Measurements from ENCODE around the gene IL33. TPM values are rescaled to one million over a fixed set of nuclear protein-coding genes. Genes with fewer than 3 reads are reported as not detected.

IL33 gene
- total RNA-seq, 1 experiment from 2014 or later = not detected

DNA sequence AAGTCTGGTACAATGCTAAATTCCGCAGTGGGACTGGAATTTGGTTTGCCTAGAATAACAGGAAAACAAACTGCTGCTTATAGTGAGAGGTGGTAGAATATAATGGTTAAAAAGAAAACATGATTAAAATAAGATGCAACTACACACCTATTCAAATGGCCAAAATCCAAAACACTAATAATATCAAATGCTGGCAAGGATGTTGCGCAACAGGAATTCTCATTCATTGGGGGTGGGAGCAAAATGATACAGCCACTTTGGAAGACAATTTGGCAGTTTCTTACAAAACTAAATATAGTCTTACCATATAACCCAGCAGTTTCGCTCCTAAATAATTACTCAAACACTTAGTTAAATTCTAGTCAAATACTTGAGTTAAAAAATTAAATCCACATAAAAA lies 61.8 kb downstream of the IL33 start:
- TF ChIP-seq JUND (IDR thresholded peaks at IDR 0.05) (no peak), EZH2 (IDR thresholded peaks at IDR 0.05) (no peak), TCF7L2 (IDR thresholded peaks at IDR 0.05; ENCODE audit: borderline replicate concordance, extremely low read depth, insufficient read depth, insufficient read length) (no peak), ZNF274 (IDR thresholded peaks at IDR 0.05; ENCODE audit: low read depth, low read length) (no peak), SRF (IDR thresholded peaks at IDR 0.05; ENCODE audit: low read depth) (no peak), ZBTB33 (IDR thresholded peaks at IDR 0.05; ENCODE audit: extremely low read depth, insufficient replicate concordance, low read length) (no peak), EGR1 (IDR thresholded peaks at IDR 0.05; ENCODE audit: low read depth) (no peak), SIN3A (IDR thresholded peaks at IDR 0.05; ENCODE audit: low read depth) (no peak), ELF1 (IDR thresholded peaks at IDR 0.05; ENCODE audit: borderline replicate concordance, low read depth) (no peak), CTCF (IDR thresholded peaks at IDR 0.05 in 2 of 3, conservative IDR thresholded peaks at IDR 0.05 in 1 of 3; ENCODE audit: borderline replicate concordance in 1 of 3, insufficient read depth in 1 of 3, low read depth in 2 of 3, low read length in 2 of 3) (no peak), SP1 (IDR thresholded peaks at IDR 0.05; ENCODE audit: low read depth) (no peak), FOSL1 (IDR thresholded peaks at IDR 0.05; ENCODE audit: low read depth) (no peak), ZFX (IDR thresholded peaks at IDR 0.05) (no peak), YY1 (IDR thresholded peaks at IDR 0.05; ENCODE audit: extremely low read depth, insufficient replicate concordance, low read depth, low read length) (no peak)
- TF ChIP-seq, protein P1, sequence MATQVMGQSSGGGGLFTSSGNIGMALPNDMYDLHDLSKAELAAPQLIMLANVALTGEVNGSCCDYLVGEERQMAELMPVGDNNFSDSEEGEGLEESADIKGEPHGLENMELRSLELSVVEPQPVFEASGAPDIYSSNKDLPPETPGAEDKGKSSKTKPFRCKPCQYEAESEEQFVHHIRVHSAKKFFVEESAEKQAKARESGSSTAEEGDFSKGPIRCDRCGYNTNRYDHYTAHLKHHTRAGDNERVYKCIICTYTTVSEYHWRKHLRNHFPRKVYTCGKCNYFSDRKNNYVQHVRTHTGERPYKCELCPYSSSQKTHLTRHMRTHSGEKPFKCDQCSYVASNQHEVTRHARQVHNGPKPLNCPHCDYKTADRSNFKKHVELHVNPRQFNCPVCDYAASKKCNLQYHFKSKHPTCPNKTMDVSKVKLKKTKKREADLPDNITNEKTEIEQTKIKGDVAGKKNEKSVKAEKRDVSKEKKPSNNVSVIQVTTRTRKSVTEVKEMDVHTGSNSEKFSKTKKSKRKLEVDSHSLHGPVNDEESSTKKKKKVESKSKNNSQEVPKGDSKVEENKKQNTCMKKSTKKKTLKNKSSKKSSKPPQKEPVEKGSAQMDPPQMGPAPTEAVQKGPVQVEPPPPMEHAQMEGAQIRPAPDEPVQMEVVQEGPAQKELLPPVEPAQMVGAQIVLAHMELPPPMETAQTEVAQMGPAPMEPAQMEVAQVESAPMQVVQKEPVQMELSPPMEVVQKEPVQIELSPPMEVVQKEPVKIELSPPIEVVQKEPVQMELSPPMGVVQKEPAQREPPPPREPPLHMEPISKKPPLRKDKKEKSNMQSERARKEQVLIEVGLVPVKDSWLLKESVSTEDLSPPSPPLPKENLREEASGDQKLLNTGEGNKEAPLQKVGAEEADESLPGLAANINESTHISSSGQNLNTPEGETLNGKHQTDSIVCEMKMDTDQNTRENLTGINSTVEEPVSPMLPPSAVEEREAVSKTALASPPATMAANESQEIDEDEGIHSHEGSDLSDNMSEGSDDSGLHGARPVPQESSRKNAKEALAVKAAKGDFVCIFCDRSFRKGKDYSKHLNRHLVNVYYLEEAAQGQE (IDR thresholded peaks at IDR 0.05; ENCODE audit: low read depth) = no peak
- TF ChIP-seq, protein P2, sequence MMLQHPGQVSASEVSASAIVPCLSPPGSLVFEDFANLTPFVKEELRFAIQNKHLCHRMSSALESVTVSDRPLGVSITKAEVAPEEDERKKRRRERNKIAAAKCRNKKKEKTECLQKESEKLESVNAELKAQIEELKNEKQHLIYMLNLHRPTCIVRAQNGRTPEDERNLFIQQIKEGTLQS (IDR thresholded peaks at IDR 0.05) = no peak
- Histone ChIP-seq H3K4me2 (ENCODE audit: low read length) (no peak overlapping the region), H3K9ac (ENCODE audit: low read length) (no peak overlapping the region), H3K9me3 (ENCODE audit: control insufficient read depth in 1 of 2, insufficient read depth in 1 of 2, low read depth in 1 of 2, low read length in 2 of 2) (no peaks in the 10 kb centered on the region), H3K79me2 (ENCODE audit: insufficient read depth, low read length) (no peaks in the 10 kb centered on the region), H3K9me2 (ENCODE audit: insufficient read depth) (no peaks in the 10 kb centered on the region), H3K27ac (ENCODE audit: low read depth, low read length) (no peak overlapping the region), H3K4me1 (ENCODE audit: control insufficient read depth in 1 of 2, insufficient read depth in 2 of 2, low read length in 2 of 2) (no peaks in the 10 kb centered on the region), H3K4me3 (replicated peaks in 1 of 2; ENCODE audit: low read depth in 1 of 2, low read length in 2 of 2) (no peak overlapping the region), H2AFZ (ENCODE audit: low read depth, low read length, poor library complexity, severe bottlenecking) (no peak overlapping the region), H3K36me3 (ENCODE audit: control insufficient read depth in 1 of 2, insufficient read depth in 2 of 2, low read length in 2 of 2) (no peaks in the 10 kb centered on the region), H3K27me3 (ENCODE audit: insufficient read depth, low read length) (no peaks in the 10 kb centered on the region), H4K20me1 (ENCODE audit: insufficient read depth) (no peaks in the 10 kb centered on the region; the same call in 1 of the 2 replicates)
- DNase-seq (ENCODE audit: low read depth, low spot score) (no peak), ATAC-seq (no peak)
- no TSS peak for BruUV-seq (replicated peaks)
- CTCF ChIA-PET = interaction anchor here (1.1 kb wide), 1 partner anchor 29 kb away, joined by 3 read pairs; no protein-coding TSS in a partner anchor
- intact Hi-C loops (cut with micrococcal nuclease) = no loop called here
- POLR2A ChIA-PET = no interaction called here
- RAD21 ChIA-PET (ENCODE audit: low non-redundant PET in 1 of 2, low total read pairs in 2 of 2, uncharacterized antibody in 2 of 2, unreplicated experiment in 2 of 2) = no interaction called here

Data from HCT116 (cell line).